HG03095 (cell line): ENCODE measurements around the gene ZP1.

Source experiments
- ATAC-seq: cut with Tn5 transposase; IDR thresholded peaks from one replicate; pipeline ENCODE4 v1.9.1; 2021; ENCODE audit warnings: moderate library complexity; ENCODE audit not compliant: unreplicated experiment

Gene ZP1

DNA sequence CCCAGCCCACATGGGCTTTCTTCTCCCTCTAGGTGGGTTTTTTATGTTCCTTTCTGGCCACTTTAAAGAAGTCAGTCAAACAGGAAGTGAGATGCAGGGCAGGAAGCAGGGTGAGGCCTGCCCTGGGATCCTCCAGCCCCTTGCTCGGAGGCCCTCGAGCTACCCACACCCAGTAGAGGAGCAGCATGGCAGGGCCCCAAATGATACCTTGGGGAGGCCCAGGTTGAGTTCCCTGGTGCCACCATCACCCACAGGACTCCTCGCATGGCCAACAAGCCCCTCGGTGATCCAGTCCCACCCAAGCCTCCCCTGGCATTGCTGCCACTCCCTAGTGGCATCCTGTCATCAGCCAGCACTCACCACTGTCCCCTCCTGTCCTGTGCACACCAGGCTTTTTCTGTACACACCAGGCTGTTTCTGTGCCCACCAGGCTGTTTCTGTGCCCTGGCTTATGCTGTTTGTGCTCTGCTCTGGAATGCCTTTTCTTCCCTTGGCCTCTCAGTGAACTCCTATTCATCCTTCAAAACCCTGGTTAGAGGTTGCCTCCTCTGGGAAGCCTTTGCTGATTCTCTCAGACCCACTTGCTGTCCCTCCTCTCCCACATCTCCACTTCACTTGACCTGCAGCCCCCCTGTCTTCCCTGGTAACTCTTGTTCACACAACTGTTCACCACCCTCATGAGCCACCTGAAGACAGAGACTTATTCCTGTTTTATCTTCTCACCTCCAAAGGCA lies 8.4 kb upstream of the ZP1 start:
- no peak for ATAC-seq

DNA sequence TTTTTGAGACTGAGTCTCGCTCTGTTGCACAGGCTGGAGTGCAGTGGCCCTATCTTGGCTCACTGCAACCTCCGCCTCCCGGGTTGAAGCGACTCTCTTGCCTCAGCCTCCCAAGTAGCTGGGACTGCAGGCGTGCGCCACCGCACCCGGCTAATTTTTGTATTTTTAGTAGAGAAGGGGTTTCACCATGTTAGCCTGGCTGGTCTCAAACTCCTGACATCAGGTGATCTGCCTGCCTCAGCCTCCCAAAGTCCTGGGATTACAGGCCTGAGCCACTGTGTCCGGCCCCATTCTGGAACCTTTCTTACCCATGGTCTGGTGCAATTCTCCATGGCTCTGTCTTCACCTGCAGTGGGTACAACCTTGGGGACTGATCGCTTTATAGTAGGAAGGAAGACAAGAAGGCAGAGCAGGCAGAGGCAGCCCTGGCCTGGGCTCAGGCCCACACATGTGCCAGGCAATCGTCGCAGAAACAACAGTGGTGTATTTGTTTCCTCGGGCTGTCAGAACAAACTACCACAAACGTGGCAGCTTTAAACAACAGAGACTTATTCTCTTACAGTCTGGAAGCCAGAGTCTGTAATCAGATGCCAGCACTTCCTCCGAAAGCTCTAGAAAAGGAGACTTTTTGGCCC lies 7.6 kb upstream of the ZP1 start:
- ATAC-seq, result no peak

DNA sequence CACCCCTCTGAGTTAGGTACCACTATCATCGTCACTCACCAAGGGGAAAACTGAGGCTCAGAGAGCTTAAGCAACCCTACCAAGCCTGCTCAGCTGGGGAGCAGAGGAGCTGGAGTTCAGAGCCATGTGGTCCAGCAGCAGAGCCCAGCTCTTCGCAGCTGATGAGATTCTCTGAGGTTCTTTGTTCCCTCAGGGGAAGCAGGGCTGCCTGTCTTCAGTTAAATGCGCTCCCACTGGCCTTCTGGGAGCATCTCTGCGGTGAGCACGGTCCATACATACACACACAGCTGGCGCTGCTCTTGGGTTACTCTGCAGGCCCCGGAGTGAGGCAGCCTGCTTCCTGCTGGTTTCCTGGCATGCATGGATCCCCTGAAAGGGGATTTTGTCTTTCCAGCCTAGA lies 6.4 kb upstream of the ZP1 start:
- ATAC-seq, result no peak

DNA sequence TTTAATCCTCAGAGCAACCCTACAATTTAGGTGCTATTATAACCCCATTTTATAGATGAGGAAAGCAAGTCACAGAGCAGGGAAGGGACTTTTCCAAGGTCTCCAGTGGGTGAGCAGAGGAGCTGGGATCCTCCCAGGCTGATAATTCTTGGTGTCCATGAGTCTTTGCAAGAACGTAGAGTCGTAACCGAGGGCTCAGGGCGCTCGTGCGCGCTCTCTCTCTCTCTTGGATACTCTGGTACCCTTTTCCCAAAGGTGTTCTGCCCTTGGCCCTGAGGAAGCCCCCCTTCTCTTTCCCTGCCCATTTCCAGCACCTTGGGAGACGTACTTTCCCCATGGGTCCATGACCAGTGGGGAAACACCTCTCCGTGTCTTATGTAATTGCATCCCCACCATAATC lies 5.2 kb upstream of the ZP1 start:
- no peak for ATAC-seq

DNA sequence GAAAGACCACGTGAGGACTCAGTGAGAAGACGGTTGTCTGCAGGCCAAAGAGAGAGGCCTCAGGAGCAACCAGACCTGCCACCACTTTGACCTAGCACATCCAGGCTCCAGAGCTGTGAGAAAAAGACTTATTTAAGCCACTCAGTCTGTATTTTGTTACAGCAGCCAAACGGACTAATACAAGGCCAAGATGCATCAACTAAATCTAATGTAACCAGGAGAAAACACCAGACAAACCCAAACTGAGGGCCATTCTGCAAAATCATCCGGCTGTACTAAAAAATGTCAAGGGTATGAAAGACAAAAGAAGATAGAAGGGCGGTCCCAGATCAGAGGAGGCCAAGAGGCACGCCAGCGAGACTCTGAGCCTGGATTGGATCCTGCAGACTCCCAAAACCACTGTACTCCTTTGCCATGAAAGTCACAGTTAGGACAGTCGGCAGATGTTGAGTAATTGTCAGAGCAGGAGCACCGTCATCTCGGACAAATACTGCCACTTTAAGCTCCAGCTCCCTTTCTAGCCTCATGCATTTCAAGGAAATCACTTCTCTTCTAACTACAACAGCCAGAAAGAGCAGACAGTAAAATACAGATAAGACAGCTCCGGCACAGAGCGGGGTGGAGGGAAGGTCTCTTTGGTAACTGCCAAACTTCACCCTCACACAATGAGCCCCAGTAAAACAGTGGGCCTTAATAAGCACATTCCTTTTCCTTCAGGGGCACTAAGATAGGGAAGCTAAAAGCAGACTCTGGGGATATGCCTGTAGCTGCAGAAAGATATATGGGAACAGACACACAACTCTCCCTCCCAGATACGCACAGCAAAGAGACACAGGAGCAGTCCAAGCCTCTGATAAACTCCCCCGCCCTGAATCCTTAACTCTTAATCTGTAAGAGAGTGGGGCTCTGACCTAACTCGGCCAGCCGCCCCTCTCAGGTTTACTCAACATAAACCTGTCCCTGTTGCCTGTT lies 3.5 kb upstream of the ZP1 start:
- no peak for ATAC-seq

DNA sequence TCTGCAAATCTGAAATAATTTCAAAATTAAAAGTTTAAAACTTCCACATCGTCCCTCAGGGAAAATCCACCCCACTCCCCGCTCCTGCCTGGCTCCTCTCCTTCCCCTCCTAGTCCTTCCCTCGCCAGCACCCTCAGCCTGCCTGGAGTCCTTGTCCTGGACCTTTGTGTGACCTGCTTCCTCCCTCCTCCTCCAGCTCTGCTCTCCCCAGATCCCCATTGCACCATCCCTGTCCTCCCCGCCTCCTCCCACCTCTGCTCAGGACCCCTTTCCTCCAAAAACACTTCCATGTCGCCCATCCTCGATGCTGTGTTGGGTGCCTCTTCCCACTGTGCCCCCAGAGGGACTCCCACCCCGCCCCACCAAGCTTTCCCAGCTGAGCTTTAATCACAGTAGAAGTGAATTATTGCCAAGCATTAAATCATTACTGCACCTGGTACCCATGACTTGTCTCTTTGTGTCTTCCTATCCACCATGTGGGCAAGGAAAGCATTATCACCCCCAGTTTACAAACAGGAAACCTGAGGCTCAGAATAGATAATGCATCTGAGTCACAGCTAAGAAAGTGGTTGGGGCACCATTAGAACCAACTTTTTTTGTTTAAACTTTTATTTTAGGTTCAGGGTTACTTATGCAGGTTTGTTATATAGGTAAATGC lies 2.4 kb upstream of the ZP1 start:
- no peak for ATAC-seq

DNA sequence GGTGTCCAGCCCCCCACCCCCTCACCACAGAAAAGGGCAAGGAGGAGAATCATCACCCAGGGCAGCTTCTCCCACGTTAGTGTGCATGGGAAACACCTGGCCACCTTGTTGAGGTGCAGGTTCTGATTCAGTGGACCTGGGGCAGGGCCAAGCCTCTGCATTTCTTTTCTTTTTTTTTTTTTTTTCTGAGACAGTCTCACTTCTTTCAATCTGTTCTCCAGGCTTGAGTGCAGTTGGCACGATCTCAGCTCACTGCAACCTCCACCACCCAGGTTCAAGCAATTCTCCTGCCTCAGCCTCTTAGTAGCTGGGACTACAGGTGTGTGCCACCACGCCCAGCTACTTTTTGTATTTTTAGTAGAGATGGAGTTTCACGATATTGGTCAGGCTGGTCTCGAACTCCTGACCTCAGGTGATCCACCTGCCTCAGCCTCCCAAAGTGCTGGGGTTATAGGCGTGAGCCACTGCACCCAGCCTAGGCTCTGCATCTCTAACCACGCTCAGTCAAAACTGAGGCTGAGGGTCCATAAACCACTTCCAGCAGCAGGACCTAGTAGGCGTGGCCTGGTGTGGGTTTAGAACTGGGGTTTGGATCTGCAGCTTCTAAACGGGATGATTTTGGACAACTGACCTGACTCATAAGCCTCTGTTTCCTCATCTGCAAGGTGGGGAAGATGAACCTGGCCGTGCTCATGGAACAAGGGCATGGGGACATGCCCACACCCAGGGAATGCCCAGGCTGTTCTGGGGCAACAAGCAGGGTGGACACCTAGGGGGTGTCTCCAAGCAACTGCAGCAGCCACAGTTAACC lies 734 bp downstream of the ZP1 start:
- ATAC-seq, result no peak

DNA sequence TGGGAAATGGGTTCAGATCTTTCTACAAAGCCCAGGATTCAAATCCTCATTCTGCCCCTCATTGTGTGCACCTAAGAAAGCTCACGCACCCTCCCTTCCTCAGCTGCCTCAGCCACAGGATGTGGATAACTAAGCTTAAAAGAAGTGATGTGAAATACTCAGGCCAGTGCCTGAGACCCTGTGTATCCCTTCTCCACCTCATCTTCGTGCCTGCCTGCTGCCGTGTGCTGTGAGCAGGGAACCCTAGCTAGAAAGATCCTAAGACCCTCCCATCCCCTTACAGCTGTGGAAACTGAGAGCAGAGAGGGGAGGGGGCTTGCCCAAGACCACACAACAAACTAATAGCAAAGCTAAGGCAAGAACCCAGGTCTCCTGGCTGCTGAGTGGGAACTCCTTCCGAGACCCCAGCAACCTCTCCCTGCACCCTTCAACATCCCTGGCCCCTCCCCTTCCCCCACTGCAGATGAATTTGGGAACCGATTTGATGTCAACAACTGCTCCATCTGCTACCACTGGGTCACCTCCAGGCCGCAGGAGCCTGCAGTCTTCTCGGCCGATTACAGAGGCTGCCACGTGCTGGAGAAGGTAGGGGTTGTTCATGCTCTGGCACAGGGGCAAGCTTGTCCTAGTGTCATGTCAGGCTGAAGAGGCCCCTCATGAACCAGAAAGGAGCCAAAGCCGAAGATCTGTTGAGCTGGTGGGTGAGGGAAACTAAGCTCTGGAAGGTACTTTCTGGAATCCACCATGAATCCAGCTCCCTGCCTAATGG lies 1.5 kb downstream of the ZP1 start:
- no peak for ATAC-seq

DNA sequence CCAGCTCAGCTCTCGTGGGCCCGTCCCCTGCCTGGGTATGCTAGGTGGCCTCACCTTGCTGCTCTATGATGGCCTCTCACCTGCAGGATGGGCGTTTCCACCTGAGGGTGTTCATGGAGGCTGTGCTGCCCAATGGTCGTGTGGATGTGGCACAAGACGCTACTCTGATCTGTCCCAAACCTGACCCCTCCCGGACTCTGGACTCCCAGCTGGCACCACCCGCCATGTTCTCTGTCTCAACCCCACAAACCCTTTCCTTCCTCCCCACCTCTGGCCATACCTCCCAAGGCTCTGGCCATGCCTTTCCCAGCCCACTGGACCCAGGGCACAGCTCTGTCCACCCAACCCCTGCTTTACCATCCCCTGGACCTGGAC lies 2.1 kb downstream of the ZP1 start:
- ATAC-seq, result no peak

DNA sequence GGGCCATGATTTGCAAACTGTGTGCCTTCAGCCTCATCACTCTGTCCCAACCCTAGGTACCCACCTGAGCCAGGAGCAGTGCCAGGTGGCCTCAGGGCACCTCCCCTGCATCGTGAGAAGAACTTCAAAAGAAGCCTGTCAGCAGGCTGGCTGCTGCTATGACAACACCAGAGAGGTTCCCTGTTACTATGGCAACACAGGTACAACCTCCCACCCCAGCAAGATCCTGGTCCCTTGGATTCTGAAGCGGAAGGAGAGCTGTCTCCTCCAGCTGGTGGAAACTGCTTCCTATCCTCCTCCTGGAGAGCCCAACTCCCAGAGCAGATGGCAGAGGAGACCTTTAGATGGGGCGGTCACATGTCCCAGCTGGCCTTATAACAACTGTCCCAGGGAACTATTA lies 2.9 kb downstream of the ZP1 start:
- no peak for ATAC-seq

DNA sequence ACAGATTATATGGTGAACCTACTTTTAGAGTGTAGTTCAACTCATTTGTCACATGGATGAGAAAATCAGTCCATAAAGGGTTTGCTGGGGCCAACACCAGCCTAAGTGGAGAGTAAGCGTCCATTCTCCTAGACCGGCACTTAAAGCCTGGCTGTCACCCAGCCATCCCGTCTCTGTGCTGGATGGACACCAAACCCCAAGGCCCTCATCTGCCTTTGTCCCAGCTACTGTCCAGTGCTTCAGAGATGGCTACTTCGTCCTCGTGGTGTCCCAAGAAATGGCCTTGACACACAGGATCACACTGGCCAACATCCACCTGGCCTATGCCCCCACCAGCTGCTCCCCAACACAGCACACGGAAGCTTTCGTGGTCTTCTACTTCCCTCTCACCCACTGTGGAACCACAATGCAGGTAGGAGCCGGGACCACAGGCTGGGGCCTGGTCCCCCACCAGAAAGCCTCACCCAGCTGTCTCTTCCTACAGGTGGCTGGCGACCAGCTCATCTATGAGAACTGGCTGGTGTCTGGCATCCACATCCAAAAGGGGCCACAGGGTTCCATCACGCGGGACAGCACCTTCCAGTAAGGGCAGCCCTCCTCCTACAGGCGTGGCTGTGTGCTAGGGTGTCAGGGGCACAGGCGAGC lies 3.5 kb downstream of the ZP1 start:
- ATAC-seq, result no peak

DNA sequence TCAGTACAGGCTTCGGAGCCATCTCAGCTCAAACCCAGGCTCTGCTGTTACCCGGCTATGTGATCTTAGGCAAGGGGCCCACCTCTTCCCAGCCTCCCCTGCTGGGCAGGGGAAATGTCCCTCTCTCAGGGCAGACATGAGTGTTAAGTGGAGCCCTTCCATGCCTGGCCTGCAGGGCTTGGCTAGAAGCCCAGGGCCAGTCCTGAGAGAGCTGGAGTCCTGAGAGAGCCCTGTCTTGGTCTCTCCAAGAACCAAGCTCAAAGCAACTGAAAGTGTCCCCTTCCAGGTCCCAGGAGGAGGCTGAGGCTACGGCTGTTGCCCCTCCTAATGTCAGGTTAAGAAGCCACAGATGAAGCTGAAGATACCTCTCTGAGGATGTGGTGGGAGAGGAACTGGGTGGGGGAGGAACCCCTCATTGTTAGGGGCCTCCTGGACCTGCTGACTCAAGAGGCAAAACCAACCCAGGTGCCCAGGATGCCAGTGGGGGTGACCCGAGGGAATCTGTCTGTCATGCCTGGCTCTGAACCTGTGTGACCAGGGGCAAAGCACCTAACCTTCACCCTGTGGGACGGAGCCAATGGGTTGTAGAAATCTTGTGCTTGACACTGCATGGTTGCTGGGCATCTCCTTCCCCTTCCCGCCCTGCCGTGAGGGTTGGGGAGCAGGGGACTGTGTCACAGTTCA lies 4.2 kb downstream of the ZP1 start:
- no peak for ATAC-seq

DNA sequence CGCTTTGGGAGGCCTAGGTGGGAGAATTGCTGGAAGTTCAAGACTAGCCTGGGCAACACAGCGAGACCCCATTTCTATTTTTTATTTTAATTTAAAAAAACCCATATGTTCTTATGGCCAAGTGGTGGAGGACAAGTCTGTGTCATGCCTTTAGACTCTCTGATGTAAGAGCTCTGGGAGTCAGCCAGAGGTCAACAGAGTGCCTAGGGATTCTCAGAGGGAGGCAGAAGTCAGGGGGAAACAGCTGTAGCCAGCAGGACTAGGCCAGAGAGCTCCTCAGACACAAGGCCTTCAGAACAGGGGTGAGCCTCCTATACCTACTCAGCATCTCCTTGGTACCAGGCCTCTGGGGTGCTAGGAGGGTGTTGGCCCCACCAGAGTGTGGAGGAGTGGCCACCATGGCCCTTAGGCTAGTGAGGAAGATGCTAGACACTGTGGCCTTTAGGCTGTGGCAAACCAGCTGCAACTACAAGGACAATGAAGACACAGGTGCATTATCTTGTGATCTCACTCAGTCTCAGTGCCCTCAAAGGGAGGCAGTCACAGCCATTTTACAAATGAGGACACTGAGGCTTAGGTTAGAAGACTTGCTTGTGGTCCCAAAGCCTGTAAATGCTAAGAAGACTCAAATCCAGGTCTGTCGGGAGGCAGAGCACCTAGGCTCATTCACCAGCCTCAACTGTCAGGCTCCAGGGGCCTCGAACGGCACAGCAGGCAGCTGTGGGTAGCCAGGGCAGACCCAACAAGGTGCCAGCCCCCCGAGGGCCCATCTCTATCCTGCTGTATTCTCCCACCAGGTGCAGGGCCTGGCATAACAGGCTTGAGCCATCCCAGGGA lies 5.0 kb downstream of the ZP1 start:
- ATAC-seq, result no peak

DNA sequence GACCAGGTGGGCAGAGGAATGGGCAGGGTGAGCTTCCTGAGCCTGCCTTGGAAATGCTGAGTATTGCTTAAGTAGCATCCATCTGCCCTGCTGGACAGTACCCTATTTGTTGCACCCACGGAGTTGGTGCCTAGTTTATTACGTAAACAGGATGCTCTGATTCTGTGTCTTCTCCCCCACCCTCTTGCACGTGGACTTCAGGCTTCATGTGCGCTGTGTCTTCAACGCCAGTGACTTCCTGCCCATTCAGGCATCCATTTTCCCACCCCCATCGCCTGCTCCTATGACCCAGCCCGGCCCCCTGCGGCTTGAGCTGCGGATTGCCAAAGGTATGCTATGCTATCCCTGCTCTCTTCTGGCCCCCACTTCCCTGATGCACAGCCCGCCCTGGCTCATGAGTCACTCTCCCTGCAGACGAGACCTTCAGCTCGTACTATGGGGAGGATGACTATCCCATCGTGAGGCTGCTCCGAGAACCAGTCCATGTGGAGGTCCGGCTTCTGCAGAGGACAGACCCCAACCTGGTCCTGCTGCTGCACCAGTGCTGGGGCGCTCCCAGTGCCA lies 5.7 kb downstream of the ZP1 start:
- ATAC-seq, result no peak

DNA sequence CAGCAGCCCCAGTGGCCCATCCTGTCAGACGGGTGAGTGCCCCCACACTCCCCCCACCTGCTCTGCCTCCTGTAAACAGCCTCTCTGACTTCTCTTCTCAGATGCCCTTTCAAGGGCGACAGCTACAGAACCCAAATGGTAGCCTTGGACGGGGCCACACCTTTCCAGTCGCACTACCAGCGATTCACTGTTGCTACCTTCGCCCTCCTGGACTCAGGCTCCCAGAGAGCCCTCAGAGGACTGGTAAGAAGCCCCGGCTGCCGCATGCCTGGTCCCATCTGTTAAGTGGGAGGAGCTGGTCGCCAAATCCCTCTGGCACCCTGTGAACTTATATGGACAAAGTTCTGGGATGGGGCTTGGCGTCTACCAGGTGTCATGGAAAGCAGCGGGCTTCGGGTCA lies 6.2 kb downstream of the ZP1 start:
- ATAC-seq, result no peak

DNA sequence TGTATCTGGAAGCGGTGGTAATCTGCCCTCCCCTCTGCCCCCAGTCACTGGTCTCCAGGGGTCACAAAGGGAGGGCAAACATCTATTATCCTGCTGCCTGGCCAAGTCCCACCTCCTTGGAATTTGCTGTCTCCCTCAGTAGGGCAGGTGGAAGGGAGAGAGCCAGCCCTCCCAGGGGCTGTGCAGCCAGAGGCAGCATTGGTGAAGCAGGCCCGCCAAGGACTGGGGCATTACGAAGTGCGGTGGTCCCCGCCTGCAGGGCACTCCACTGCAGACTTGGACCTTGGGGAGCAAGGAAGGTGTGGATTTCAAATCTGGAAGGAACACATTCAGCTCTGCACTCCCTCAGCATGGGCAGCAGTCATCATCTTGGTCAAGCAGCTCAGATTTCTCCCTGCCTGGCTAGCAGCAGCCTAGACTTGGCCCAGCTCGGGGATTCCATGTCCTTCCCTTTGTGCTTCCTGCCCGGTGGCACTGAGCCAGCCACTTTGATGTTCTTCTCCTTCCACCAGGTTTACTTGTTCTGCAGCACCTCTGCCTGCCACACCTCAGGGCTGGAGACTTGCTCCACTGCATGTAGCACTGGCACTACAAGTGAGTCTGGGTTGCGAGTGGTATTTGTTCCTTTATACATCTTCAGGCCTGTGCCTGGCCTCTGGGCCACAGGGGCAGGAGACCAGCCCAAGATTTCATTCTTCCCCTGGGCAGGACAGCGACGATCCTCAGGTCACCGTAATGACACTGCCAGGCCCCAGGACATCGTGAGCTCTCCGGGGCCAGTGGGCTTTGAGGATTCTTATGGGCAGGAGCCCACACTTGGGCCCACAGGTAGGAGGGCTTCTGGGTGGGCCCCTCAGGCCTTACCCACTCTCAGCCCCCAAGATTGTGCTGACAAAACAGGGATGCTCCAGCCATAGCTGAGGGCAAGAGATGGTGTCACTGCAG lies 7.4 kb downstream of the ZP1 start:
- ATAC-seq, result no peak
